ENCODE data around the gene EXOSC3. TPM values are rescaled to one million over a fixed set of nuclear protein-coding genes. Genes with fewer than 3 reads are reported as not detected.
A peak's percentile ranks its signal among the peaks of the same experiment; 100 is the strongest.
"Not testable (repeated sequence)": the region's sequence is repeated elsewhere in the genome, so short reads cannot be mapped to it uniquely, and the experiment has no call there.

Gene EXOSC3
- 36.0 and 98.9 TPM in 2 replicates for total RNA-seq (2014; rRNA removed; shearing (Covaris generic); ENCODE audit: low replicate concordance)

GRCh38 chr9:37784616-37785483 is at the start of gene EXOSC3:
Gene EXOSC3 (minus strand): TSS chr9:37785064. CDS start chr9:37785044, 20 bp downstream.
- no peaks in the 10 kb centered on the region for H3K27me3 ChIP-seq (ENCODE audit: low read length)
- peaks cover 30% of the 10 kb centered on the region for H3K4me1 ChIP-seq (ENCODE audit: low read length)
- peak within 1 kb of the TSS; percentile 94 for H3K9ac ChIP-seq (ENCODE audit: low read length)
- no peaks in the 10 kb centered on the region for H3K9me3 ChIP-seq (ENCODE audit: low read length)
- H3K4me3 ChIP-seq (ENCODE audit: low read length): peak within 1 kb of the TSS; percentile 94
- H3K27ac ChIP-seq (ENCODE audit: low read length): peak within 1 kb of the TSS; percentile 65
- no peaks in the 10 kb centered on the region for H3K9me2 ChIP-seq (replicated peaks; ENCODE audit: insufficient read depth, low read length)
- peak within 1 kb of the TSS; percentile 94; the same call in 1 of the 2 replicates for H2AFZ ChIP-seq (ENCODE audit: low read length)
- H3K4me2 ChIP-seq (ENCODE audit: low read depth, low read length, poor library complexity, severe bottlenecking): peak within 1 kb of the TSS; percentile 99
- H3K36me3 ChIP-seq (ENCODE audit: insufficient read depth, low read length): peaks cover 36% of the 10 kb centered on the region
- peak; percentile 96 for DNase-seq
- peaks cover 53% of the 10 kb centered on the region for H3K79me2 ChIP-seq (ENCODE audit: low read length)
- H4K20me1 ChIP-seq (ENCODE audit: insufficient read depth, low read depth, low read length): peaks cover 19% of the 10 kb centered on the region

- Histone ChIP-seq H3K9ac (ENCODE audit: low read length) (no peak overlapping the region), H3K27ac (ENCODE audit: low read length) (no peak overlapping the region), H3K79me2 (ENCODE audit: low read length) (peaks cover 37% of the 10 kb centered on the region), H3K4me2 (ENCODE audit: low read depth, low read length, poor library complexity, severe bottlenecking) (no peak overlapping the region), H2AFZ (ENCODE audit: low read length) (no peak overlapping the region), H3K27me3 (ENCODE audit: low read length) (no peaks in the 10 kb centered on the region), H3K4me1 (ENCODE audit: low read length) (no peaks in the 10 kb centered on the region), H3K36me3 (ENCODE audit: insufficient read depth, low read length) (peaks cover 27% of the 10 kb centered on the region), H3K9me2 (replicated peaks; ENCODE audit: insufficient read depth, low read length) (no peaks in the 10 kb centered on the region), H4K20me1 (ENCODE audit: insufficient read depth, low read depth, low read length) (no peaks in the 10 kb centered on the region), H3K4me3 (ENCODE audit: low read length) (no peak overlapping the region), H3K9me3 (ENCODE audit: low read length) (no peaks in the 10 kb centered on the region)
- peak; percentile 25 for DNase-seq
Measured at GRCh38 chr9:37827483-37828165, 42.8 kb upstream of the EXOSC3 start.

GRCh38 chr9:37825174-37825573 is 40.3 kb upstream of the EXOSC3 start:
- Histone ChIP-seq H3K79me2 (ENCODE audit: low read length) (peaks cover 39% of the 10 kb centered on the region), H3K36me3 (ENCODE audit: insufficient read depth, low read length) (peaks cover 35% of the 10 kb centered on the region)
- not testable (repeated sequence) for H3K4me1 ChIP-seq (ENCODE audit: low read length); DNase-seq; H3K9me2 ChIP-seq (replicated peaks; ENCODE audit: insufficient read depth, low read length); H3K4me3 ChIP-seq (ENCODE audit: low read length); H2AFZ ChIP-seq (ENCODE audit: low read length); H4K20me1 ChIP-seq (ENCODE audit: insufficient read depth, low read depth, low read length); H3K27me3 ChIP-seq (ENCODE audit: low read length); H3K9me3 ChIP-seq (ENCODE audit: low read length); H3K9ac ChIP-seq (ENCODE audit: low read length); H3K27ac ChIP-seq (ENCODE audit: low read length); H3K4me2 ChIP-seq (ENCODE audit: low read depth, low read length, poor library complexity, severe bottlenecking)

- Histone ChIP-seq H3K4me3 (ENCODE audit: low read length) (no peak overlapping the region), H3K9me3 (ENCODE audit: low read length) (no peaks in the 10 kb centered on the region), H3K9ac (ENCODE audit: low read length) (no peak overlapping the region), H3K27ac (ENCODE audit: low read length) (no peak overlapping the region), H3K36me3 (ENCODE audit: insufficient read depth, low read length) (peaks cover 33% of the 10 kb centered on the region), H3K27me3 (ENCODE audit: low read length) (no peaks in the 10 kb centered on the region), H3K4me2 (ENCODE audit: low read depth, low read length, poor library complexity, severe bottlenecking) (no peak overlapping the region), H2AFZ (ENCODE audit: low read length) (no peak overlapping the region), H3K4me1 (ENCODE audit: low read length) (no peaks in the 10 kb centered on the region), H3K9me2 (replicated peaks; ENCODE audit: insufficient read depth, low read length) (0 out of 2 replicates have a peak, but pooled peaks cover 4% of the 10 kb centered on the region), H4K20me1 (ENCODE audit: insufficient read depth, low read depth, low read length) (no peaks in the 10 kb centered on the region), H3K79me2 (ENCODE audit: low read length) (peaks cover 68% of the 10 kb centered on the region)
- no peak for DNase-seq
Measured at GRCh38 chr9:37820142-37820541, 35.3 kb upstream of the EXOSC3 start.

- no peak overlapping the region for H3K4me3 ChIP-seq (ENCODE audit: low read length)
- H3K4me1 ChIP-seq (ENCODE audit: low read length): no peaks in the 10 kb centered on the region
- no peaks in the 10 kb centered on the region for H3K27me3 ChIP-seq (ENCODE audit: low read length)
- H3K9ac ChIP-seq (ENCODE audit: low read length): no peak overlapping the region
- no peaks in the 10 kb centered on the region for H4K20me1 ChIP-seq (ENCODE audit: insufficient read depth, low read depth, low read length)
- H2AFZ ChIP-seq (ENCODE audit: low read length): no peak overlapping the region
- no peak overlapping the region for H3K27ac ChIP-seq (ENCODE audit: low read length)
- 0 out of 2 replicates have a peak, but pooled peaks cover 4% of the 10 kb centered on the region for H3K9me2 ChIP-seq (replicated peaks; ENCODE audit: insufficient read depth, low read length)
- no peak overlapping the region for H3K4me2 ChIP-seq (ENCODE audit: low read depth, low read length, poor library complexity, severe bottlenecking)
- peaks cover 22% of the 10 kb centered on the region for H3K36me3 ChIP-seq (ENCODE audit: insufficient read depth, low read length)
- DNase-seq: no peak
- H3K79me2 ChIP-seq (ENCODE audit: low read length): peaks cover 70% of the 10 kb centered on the region
- H3K9me3 ChIP-seq (ENCODE audit: low read length): no peaks in the 10 kb centered on the region
Measured at GRCh38 chr9:37818849-37819248, 34.0 kb upstream of the EXOSC3 start.

- H3K9ac ChIP-seq (ENCODE audit: low read length): no peak overlapping the region
- H3K4me2 ChIP-seq (ENCODE audit: low read depth, low read length, poor library complexity, severe bottlenecking): no peak overlapping the region
- H2AFZ ChIP-seq (ENCODE audit: low read length): no peak overlapping the region
Measured at GRCh38 chr9:37812773-37813379, 28.0 kb upstream of the EXOSC3 start.

GRCh38 chr9:37811906-37812476 is 27.1 kb upstream of the EXOSC3 start:
- Histone ChIP-seq H3K27me3 (ENCODE audit: low read length) (no peaks in the 10 kb centered on the region), H3K9me3 (ENCODE audit: low read length) (no peaks in the 10 kb centered on the region), H3K4me2 (ENCODE audit: low read depth, low read length, poor library complexity, severe bottlenecking) (no peak overlapping the region), H4K20me1 (ENCODE audit: insufficient read depth, low read depth, low read length) (no peaks in the 10 kb centered on the region), H3K27ac (ENCODE audit: low read length) (no peak overlapping the region), H3K9ac (ENCODE audit: low read length) (no peak overlapping the region), H3K9me2 (replicated peaks; ENCODE audit: insufficient read depth, low read length) (no peaks in the 10 kb centered on the region), H2AFZ (ENCODE audit: low read length) (no peak overlapping the region), H3K4me1 (ENCODE audit: low read length) (no peaks in the 10 kb centered on the region), H3K36me3 (ENCODE audit: insufficient read depth, low read length) (no peaks in the 10 kb centered on the region), H3K4me3 (ENCODE audit: low read length) (no peak overlapping the region), H3K79me2 (ENCODE audit: low read length) (peaks cover 86% of the 10 kb centered on the region)
- DNase-seq: no peak

More at GRCh38 chr9:37812773-37813379, 28.0 kb upstream of the EXOSC3 start:
- Histone ChIP-seq H3K9me3 (ENCODE audit: low read length) (no peaks in the 10 kb centered on the region), H3K27ac (ENCODE audit: low read length) (no peak overlapping the region), H3K36me3 (ENCODE audit: insufficient read depth, low read length) (no peaks in the 10 kb centered on the region), H3K79me2 (ENCODE audit: low read length) (peaks cover 88% of the 10 kb centered on the region), H3K4me1 (ENCODE audit: low read length) (no peaks in the 10 kb centered on the region), H4K20me1 (ENCODE audit: insufficient read depth, low read depth, low read length) (no peaks in the 10 kb centered on the region), H3K9me2 (replicated peaks; ENCODE audit: insufficient read depth, low read length) (no peaks in the 10 kb centered on the region), H3K4me3 (ENCODE audit: low read length) (no peak overlapping the region), H3K27me3 (ENCODE audit: low read length) (no peaks in the 10 kb centered on the region)
- no peak for DNase-seq

Measured in Karpas-422 (cell line).